HuH-7 (cell line): ENCODE results near the gene PPP1R3D.
"Not testable (repeated sequence)": the region's sequence is repeated elsewhere in the genome, so short reads cannot be mapped to it uniquely, and the experiment has no call there.

Experiments used
- DNase-seq: peaks from one replicate; pipeline ENCODE4 v3.0.0; 2011; ENCODE audit warnings: low spot score

The PPP1R3D gene

DNA sequence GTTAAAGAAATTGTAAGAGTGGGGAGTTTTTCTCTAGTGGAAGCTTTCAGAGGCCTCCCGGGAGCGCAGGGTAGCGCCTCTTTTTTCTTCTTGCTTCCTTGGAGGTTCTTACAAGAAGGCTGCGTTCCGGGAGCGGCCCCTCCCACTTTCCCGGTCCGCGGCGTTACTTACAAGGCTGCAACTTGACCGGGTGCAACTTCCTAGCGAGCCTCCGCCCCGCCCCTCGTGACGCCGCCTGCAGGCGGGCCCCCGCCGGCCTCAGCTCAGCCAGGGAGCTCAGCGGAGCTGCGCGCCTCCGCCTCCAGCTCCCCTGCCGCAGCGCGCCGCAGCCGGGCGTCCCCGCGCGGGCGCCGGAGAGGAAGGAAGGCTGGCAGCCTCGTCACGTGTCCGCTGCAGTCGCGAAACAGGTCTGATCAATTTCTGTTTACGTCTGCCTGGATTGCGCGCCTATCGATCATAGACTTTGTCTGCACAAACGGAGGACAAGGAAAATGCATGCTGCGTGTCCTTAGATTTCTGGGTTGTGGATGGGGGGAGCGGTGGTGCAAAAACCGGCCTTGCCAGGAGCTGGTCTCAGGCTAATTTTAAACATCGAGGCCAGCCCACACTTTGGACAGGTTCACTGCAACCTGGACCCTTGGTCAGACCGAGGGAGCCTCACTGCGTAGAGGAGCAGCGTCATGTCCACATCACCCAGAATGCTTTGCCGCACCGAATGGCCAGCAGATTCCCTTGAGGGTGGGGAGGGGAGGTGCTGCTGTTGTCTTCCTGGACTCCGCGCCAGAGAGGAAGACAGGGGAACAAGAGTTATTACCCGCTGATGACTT, at the start of gene PPP1R3D, which contains the start of gene FAM217B:
TSS of gene PPP1R3D (minus strand) at position 177 of the 827 bp plus-strand sequence. CDS start 374 bp downstream, outside the sequence.
TSS of gene FAM217B (plus strand) at position 261 of the 827 bp plus-strand sequence. CDS start 3,555 bp downstream, outside the sequence.
- peak; percentile 99 for DNase-seq

GRCh38 chr20:59988141-59988540, 48.0 kb upstream of the PPP1R3D start:
- no peak for DNase-seq

DNA sequence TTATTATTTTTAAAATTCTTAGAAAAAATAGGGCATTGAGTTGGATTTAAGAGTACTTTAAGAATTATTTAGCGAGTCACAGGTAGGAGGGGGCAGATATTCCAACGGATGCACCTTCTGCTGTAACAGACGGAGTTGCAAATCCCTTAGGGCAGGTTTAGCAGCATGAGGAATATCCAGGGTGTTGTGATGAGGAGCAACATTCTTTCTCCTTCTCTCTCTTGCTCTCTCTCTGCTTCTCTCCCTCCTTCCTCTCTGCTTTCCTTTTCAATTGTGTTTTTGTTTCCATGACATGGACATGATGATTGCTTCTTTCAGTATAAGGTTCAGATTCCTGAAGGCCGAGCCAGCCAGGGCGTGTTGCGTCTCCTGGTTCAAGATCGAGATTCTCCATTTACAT, 47.0 kb upstream of the PPP1R3D start:
- DNase-seq = no peak

DNA sequence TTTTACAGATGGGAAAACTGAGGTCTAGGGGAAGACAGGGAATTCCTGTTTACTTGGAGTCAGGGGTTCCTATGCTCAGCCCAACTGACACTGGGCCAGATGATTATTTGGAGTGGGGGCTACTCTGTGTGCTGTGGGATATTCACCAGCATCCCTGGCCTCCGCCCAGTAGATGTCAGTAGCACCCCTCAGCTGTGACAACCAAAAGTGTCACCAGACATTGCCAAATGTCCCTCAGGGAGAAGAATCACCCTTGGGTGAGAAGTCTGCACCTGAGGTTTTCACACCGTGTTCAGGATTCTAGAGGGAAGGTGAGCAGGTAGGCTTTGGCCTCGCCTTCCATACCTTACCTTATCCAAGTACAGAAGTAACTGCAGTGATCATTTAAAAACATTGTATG, 45.8 kb upstream of the PPP1R3D start:
- no peak for DNase-seq

GRCh38 chr20:59985164-59985563, 45.1 kb upstream of the PPP1R3D start:
- no peak for DNase-seq

GRCh38 chr20:59984541-59984940, 44.4 kb upstream of the PPP1R3D start:
- DNase-seq = no peak

- no peak for DNase-seq
Observed at GRCh38 chr20:59983076-59983475, 43.0 kb upstream of the PPP1R3D start.

DNA sequence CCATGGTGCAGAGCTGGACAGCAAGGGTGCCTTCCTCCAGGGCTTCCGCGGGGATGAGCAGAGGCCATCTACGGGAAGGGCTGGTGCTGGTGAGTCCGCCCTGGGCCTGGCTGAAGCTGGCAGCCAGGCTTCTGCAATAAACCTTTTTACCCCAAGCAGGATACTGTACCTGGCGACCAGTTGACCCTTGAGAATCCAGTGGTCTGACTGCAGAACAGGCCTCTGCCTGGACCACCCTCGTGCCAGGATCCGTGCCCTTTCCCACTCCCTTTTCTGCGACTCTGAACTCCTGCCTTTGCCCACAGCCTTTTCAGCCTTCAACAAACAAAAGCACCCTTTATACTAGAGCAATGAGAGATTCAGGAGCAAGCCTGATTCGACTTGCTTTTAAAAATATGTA, 37.0 kb upstream of the PPP1R3D start:
- no peak for DNase-seq

GRCh38 chr20:59976156-59976782, 36.2 kb upstream of the PPP1R3D start:
- DNase-seq = no peak

GRCh38 chr20:59972037-59972801, 32.1 kb upstream of the PPP1R3D start:
- no peak for DNase-seq

GRCh38 chr20:59971428-59971827, 31.3 kb upstream of the PPP1R3D start:
- no peak for DNase-seq

GRCh38 chr20:59966428-59966827, 26.3 kb upstream of the PPP1R3D start:
- DNase-seq = no peak

DNA sequence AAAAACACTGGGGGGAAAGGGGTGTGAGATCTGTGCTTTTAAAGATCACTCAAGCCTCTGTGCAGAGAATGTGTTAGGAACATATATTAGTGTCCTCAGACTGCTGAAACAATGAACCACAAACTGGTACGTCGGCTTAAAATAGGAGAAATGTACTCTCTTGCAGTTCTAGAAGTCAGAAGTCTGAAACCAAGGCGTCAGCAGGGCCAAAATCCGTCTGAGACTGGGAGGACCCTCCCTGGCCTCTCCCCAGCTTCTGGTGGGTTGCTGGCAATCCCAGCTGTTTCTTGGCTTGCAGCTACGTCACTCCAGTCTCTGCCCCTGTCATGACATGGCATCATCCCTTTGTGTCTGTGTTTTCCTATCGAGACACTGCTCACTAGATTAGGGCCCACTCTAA, 22.1 kb upstream of the PPP1R3D start:
- DNase-seq = no peak

DNA sequence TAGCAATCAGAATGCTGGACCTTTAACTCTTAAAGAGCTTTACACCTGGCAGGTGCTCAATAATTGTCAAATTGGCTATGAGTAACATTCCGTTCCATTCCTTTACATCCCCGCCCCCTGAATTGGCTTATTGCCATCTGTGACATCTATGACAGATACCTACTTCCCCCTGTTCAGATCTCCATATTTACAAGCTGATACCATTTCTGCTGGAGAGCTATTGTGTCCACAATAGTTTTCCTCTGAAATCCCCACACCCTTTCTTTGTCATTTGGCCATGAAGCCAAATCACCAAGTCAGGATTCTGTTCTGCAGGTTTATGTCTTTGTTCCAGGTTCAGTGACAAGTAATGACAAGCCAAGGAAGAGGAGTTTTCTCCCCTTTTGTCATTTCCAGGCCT, 21.3 kb upstream of the PPP1R3D start:
- DNase-seq = no peak

- DNase-seq = no peak
Observed at GRCh38 chr20:59958626-59959025, 18.5 kb upstream of the PPP1R3D start.

- no peak for DNase-seq
Observed at GRCh38 chr20:59958123-59958522, 18.0 kb upstream of the PPP1R3D start, which contains the start of gene CDH26. Gene CDH26 (plus strand): TSS chr20:59958423. CDS start chr20:59958727, 304 bp downstream.

DNA sequence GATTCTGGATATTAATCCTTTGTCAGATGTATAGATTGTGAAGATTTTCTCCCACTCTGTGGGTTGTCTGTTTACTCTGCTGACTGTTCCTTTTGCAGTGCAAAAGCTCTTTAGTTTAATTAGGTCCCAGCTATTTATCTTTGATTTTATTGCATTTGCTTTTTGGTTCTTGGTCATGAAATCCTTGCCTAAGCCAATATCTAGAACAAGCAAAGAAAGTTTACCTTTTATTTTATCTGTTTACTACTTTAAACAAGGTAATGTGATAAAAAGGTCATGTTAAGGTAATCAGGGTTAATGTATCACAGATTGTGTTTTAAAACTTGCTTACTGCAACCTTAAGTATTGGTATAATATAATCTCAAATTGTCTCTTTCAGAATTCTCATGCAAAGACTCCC, 17.5 kb upstream of the PPP1R3D start:
- not testable (repeated sequence) for DNase-seq

- no peak for DNase-seq
Observed at GRCh38 chr20:59955131-59955796, 15.2 kb upstream of the PPP1R3D start.

GRCh38 chr20:59954718-59955117, 14.6 kb upstream of the PPP1R3D start:
- no peak for DNase-seq

DNA sequence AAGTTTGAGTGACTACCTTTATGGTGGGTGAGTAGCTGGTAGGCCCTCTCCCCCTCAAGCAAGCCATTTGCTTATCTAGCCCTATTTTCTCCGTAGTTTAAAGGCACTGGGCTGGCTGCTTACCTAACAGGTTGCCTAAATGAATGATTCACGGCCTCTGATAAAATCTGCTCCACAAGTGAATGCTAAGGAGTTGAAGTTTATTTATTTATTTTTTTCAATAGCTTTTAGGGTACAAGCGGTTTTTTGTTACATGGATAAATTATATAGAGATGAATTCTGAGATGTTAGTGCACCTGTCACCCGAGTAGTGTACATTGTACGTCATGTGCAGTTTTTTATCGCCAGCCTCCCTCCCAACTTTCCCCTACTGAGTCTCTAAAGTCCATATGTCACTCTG, 9.8 kb upstream of the PPP1R3D start:
- no peak for DNase-seq

- DNase-seq = no peak
Observed at GRCh38 chr20:59948828-59949720, 9.0 kb upstream of the PPP1R3D start.
